HCT116 (cell line): ENCODE measurements around the gene GGTLC2. TPM values are rescaled to one million over a fixed set of nuclear protein-coding genes. Genes with fewer than 3 reads are reported as not detected.

Source experiments
- ATAC-seq: fragments of 200-7000 bp; cut with Tn5 transposase; 2 replicates; pipeline ENCODE4 v1.9.1; 2020; ENCODE audit warnings: mild to moderate bottlenecking, moderate library complexity
- BruUV-seq: library from RNA; stranded (reverse); fragments of 400-500 nt; replicated peaks from 2 replicates; lab custom pipeline; 2021; lab: Mats Ljungman, UMichigan
- CTCF ChIA-PET: fragments of 300-600 bp; sonication (Branson Sonifier 250); formaldehyde crosslinking; loops from one replicate; lab custom pipeline; 2021; ENCODE audit warnings: antibody characterized with exemption; lab: Charles Lee
- POLR2A ChIA-PET: fragments of 300-600, 350-600 bp; sonication (Branson Sonifier 250); formaldehyde crosslinking; loops from one replicate; lab custom pipeline; 2021; ENCODE audit warnings: antibody characterized with exemption; lab: Charles Lee
- RAD21 ChIA-PET, 2 experiments: fragments of 300-600 bp; sonication (Branson Sonifier 250); formaldehyde crosslinking; loops; one replicate each; lab custom pipeline; 2023; ENCODE audit warnings: low total read pairs in 2 of 2; ENCODE audit not compliant: uncharacterized antibody in 2 of 2, unreplicated experiment in 2 of 2, low non-redundant PET in 1 of 2; lab: Charles Lee
- DNase-seq: peaks from one replicate; pipeline ENCODE4 v3.0.0-alpha.2; 2010; ENCODE audit warnings: low read depth, low spot score
- H2AFZ ChIP-seq: fragments of 200-600 bp; shearing (Covaris generic), sonication (generic); 2 replicates; pipeline ENCODE4 v1.6.1; 2017; ENCODE audit warnings: low read depth, mixed run types, mixed read lengths, antibody characterized with exemption, low read length; ENCODE audit not compliant: poor library complexity, severe bottlenecking
- H3K27ac ChIP-seq: 2 replicates; pipeline ENCODE4 v1.5.1; 2012; ENCODE audit warnings: low read depth, low read length
- H3K27me3 ChIP-seq: fragments of 200-600 bp; sonication (generic); 2 replicates; pipeline ENCODE4 v1.6.1; 2016; ENCODE audit warnings: mixed run types, low read length, mixed read lengths; ENCODE audit not compliant: insufficient read depth
- H3K36me3 ChIP-seq, 2 experiments: fragments of 200-500 bp in 1 of 2; fragments of 200-600 bp in 1 of 2; sonication (Bioruptor generic) in 1 of 2; sonication (generic) in 1 of 2; 2 replicates each; pipeline versions ENCODE4 v1.5.1 to v1.6.1; 2014 to 2016; ENCODE audit warnings: low read length in 2 of 2, inconsistent platforms in 1 of 2, mixed read lengths in 1 of 2, mixed run types in 1 of 2; ENCODE audit not compliant: insufficient read depth in 2 of 2, control insufficient read depth in 1 of 2
- H3K4me1 ChIP-seq, 2 experiments: fragments of 200-600 bp in 1 of 2; sonication (generic) in 1 of 2; 2 replicates each; pipeline versions ENCODE4 v1.5.1 to v1.6.1; 2012 to 2017; ENCODE audit warnings: low read length in 2 of 2, inconsistent platforms in 1 of 2, mild to moderate bottlenecking in 1 of 2, mixed read lengths in 1 of 2, mixed run types in 1 of 2, moderate library complexity in 1 of 2; ENCODE audit not compliant: insufficient read depth in 2 of 2, control insufficient read depth in 1 of 2
- H3K4me2 ChIP-seq: fragments of 200-600 bp; sonication (generic); 2 replicates; pipeline ENCODE4 v1.6.1; 2017; ENCODE audit warnings: mixed run types, low read length, mixed read lengths
- H3K4me3 ChIP-seq, 2 experiments: fragments of 200-600 bp in 1 of 2; sonication (generic) in 1 of 2; replicated peaks in 1 of 2; 2 replicates each; pipeline ENCODE4 v1.5.1; 2011 to 2016; ENCODE audit warnings: low read length in 2 of 2, control low read depth in 1 of 2, low read depth in 1 of 2, mild to moderate bottlenecking in 1 of 2, mixed read lengths in 1 of 2, mixed run types in 1 of 2
- H3K79me2 ChIP-seq: fragments of 200-600 bp; sonication (generic); 2 replicates; pipeline ENCODE4 v1.6.1; 2017; ENCODE audit warnings: mild to moderate bottlenecking, mixed run types, low read length, moderate library complexity, mixed read lengths; ENCODE audit not compliant: insufficient read depth
- H3K9ac ChIP-seq: fragments of 200-600 bp; sonication (generic); 2 replicates; pipeline ENCODE4 v1.6.1; 2016; ENCODE audit warnings: low read length, mixed read lengths
- H3K9me2 ChIP-seq: fragments of 200-600 bp; sonication (generic), shearing (Covaris generic); 2 replicates; pipeline ENCODE4 v1.6.1; 2017; ENCODE audit warnings: mixed run types, mild to moderate bottlenecking, moderate library complexity; ENCODE audit not compliant: insufficient read depth
- H3K9me3 ChIP-seq, 2 experiments: fragments of 200-500 bp in 1 of 2; fragments of 200-600 bp in 1 of 2; sonication (Bioruptor generic) in 1 of 2; sonication (generic) in 1 of 2; 2 replicates each; pipeline ENCODE4 v1.6.1; 2014 to 2017; ENCODE audit warnings: low read length in 2 of 2, mixed read lengths in 2 of 2, inconsistent platforms in 1 of 2, low read depth in 1 of 2, mild to moderate bottlenecking in 1 of 2, mixed run types in 1 of 2, moderate library complexity in 1 of 2; ENCODE audit not compliant: control insufficient read depth in 1 of 2, insufficient read depth in 1 of 2
- H4K20me1 ChIP-seq: fragments of 200-600 bp; sonication (generic), shearing (Covaris generic); 2 replicates; pipeline ENCODE4 v1.6.1; 2017; ENCODE audit warnings: mixed run types, mild to moderate bottlenecking, moderate library complexity; ENCODE audit not compliant: insufficient read depth
- ATF3 ChIP-seq: IDR thresholded peaks from 2 replicates; pipeline ENCODE4 v1.6.1; 2012
- CEBPB ChIP-seq: IDR thresholded peaks from 2 replicates; pipeline ENCODE4 v1.6.1; 2012; ENCODE audit warnings: low read depth
- EGR1 ChIP-seq: IDR thresholded peaks from 2 replicates; pipeline ENCODE4 v1.6.1; 2012; ENCODE audit warnings: low read depth
- ELF1 ChIP-seq: IDR thresholded peaks from 2 replicates; pipeline ENCODE4 v1.6.1; 2012; ENCODE audit warnings: low read depth, borderline replicate concordance
- FOSL1 ChIP-seq: IDR thresholded peaks from 2 replicates; pipeline ENCODE4 v1.6.1; 2012; ENCODE audit warnings: low read depth
- MAX ChIP-seq: IDR thresholded peaks from 2 replicates; pipeline ENCODE4 v1.6.1; 2012
- POLR2A ChIP-seq: IDR thresholded peaks from 2 replicates; pipeline ENCODE4 v1.7.0; 2011; ENCODE audit warnings: borderline replicate concordance; ENCODE audit not compliant: insufficient read depth, insufficient read length; ENCODE audit errors: extremely low read depth
- RAD21 ChIP-seq: IDR thresholded peaks from 2 replicates; pipeline ENCODE4 v1.6.1; 2012; ENCODE audit warnings: low read depth, mild to moderate bottlenecking
- REST ChIP-seq: IDR thresholded peaks from 2 replicates; pipeline ENCODE4 v1.6.1; 2012; ENCODE audit warnings: low read depth
- SP1 ChIP-seq: IDR thresholded peaks from 2 replicates; pipeline ENCODE4 v1.6.1; 2012; ENCODE audit warnings: low read depth
- SRF ChIP-seq: IDR thresholded peaks from 2 replicates; pipeline ENCODE4 v1.6.1; 2012; ENCODE audit warnings: low read depth
- TCF7L2 ChIP-seq: IDR thresholded peaks from 2 replicates; pipeline ENCODE4 v1.7.0; 2011; ENCODE audit warnings: borderline replicate concordance, inconsistent platforms; ENCODE audit not compliant: insufficient read depth, insufficient read length; ENCODE audit errors: extremely low read depth
- ZBTB33 ChIP-seq: IDR thresholded peaks from 2 replicates; pipeline ENCODE4 v1.6.1; 2011; ENCODE audit warnings: mild to moderate bottlenecking, low read length, moderate library complexity; ENCODE audit not compliant: insufficient replicate concordance; ENCODE audit errors: extremely low read depth
- intact Hi-C: fragments of 100-400 bp; cut with micrococcal nuclease; formaldehyde crosslinking; loops from 2 replicates; pipeline ENCODE4 v1.10.0; 2022
- total RNA-seq: library from RNA; stranded (reverse); gene quantifications from one replicate; pipeline ENCODE4 v1.2.1, GENCODE V29; 2021; ENCODE audit not compliant: unreplicated experiment

Gene GGTLC2
- total RNA-seq, 1 experiment from 2014 or later, result not detected

- TF ChIP-seq REST, result no peak
- TF ChIP-seq MAX, result no peak
- TF ChIP-seq POLR2A, result no peak
- TF ChIP-seq FOSL1, result no peak
These were observed 11.3 kb downstream of the GGTLC2 start (continued) for GRCh38 chr22:22655452-22656290.

- no peaks in the 10 kb centered on the region for H3K79me2 ChIP-seq
- POLR2A ChIA-PET, result no interaction called here
- BruUV-seq, result no TSS peak
- H4K20me1 ChIP-seq, result no peaks in the 10 kb centered on the region
- CTCF ChIA-PET, result no interaction called here
- no peak overlapping the region for H2AFZ ChIP-seq
- H3K27me3 ChIP-seq, result 0 out of 2 replicates have a peak, but pooled peaks cover 8% of the 10 kb centered on the region
- no peak overlapping the region for H3K27ac ChIP-seq
- H3K36me3 ChIP-seq, result no peaks in the 10 kb centered on the region
- no peaks in the 10 kb centered on the region for H3K9me3 ChIP-seq
- no peak overlapping the region for H3K4me3 ChIP-seq
- RAD21 ChIA-PET, result no interaction called here
- DNase-seq, result no peak
- no peak for ATAC-seq
- no peaks in the 10 kb centered on the region for H3K9me2 ChIP-seq
- H3K9ac ChIP-seq, result no peak overlapping the region
- H3K4me2 ChIP-seq, result no peak overlapping the region
- intact Hi-C loops, result no loop called here
- H3K4me1 ChIP-seq, result no peaks in the 10 kb centered on the region
- TF ChIP-seq TCF7L2 (no peak), POLR2A (no peak), RAD21 (no peak), SRF (no peak), FOSL1 (no peak), ZBTB33 (no peak), CEBPB (no peak), REST (no peak), ELF1 (no peak), ATF3 (no peak), MAX (no peak), EGR1 (no peak), SP1 (no peak)
These were observed 13.3 kb downstream of the GGTLC2 start for GRCh38 chr22:22657712-22658111.
